CD4-positive, alpha-beta T cell treated with Interleukin-4 for 4 hours (primary cell): ENCODE results near the gene BOD1L1.

Source experiments
- DNase-seq: peaks from one replicate; pipeline ENCODE4 v3.0.0-alpha.2; 2020

The BOD1L1 gene

GRCh38 chr4:13538427-13538973 is 89.0 kb downstream of the BOD1L1 start:
- no peak for DNase-seq

- DNase-seq = no peak
These were observed 89.7 kb downstream of the BOD1L1 start for GRCh38 chr4:13537832-13538177.

GRCh38 chr4:13537011-13537831 is 90.3 kb downstream of the BOD1L1 start:
- DNase-seq = no peak

- DNase-seq = no peak
These were observed 90.9 kb downstream of the BOD1L1 start for GRCh38 chr4:13536607-13537006.

- no peak for DNase-seq
These were observed 91.7 kb downstream of the BOD1L1 start for GRCh38 chr4:13535708-13536361.

- no peak for DNase-seq
These were observed 92.4 kb downstream of the BOD1L1 start for GRCh38 chr4:13535118-13535517.

- DNase-seq = no peak
These were observed 93.0 kb downstream of the BOD1L1 start for GRCh38 chr4:13534344-13535063.

- DNase-seq = no peak
These were observed 93.7 kb downstream of the BOD1L1 start for GRCh38 chr4:13533670-13534343.

GRCh38 chr4:13531625-13531998 is 95.9 kb downstream of the BOD1L1 start:
- DNase-seq = no peak

- no peak for DNase-seq
These were observed 96.5 kb downstream of the BOD1L1 start for GRCh38 chr4:13530823-13531624.

GRCh38 chr4:13529128-13529919 is 98.2 kb downstream of the BOD1L1 start:
- DNase-seq = no peak

- DNase-seq = no peak
These were observed 98.8 kb downstream of the BOD1L1 start for GRCh38 chr4:13528821-13529127.

- peak; percentile 4 for DNase-seq
These were observed 99.3 kb downstream of the BOD1L1 start for GRCh38 chr4:13527981-13528820.

GRCh38 chr4:13527192-13527980 is 100.1 kb downstream of the BOD1L1 start:
- DNase-seq = no peak

GRCh38 chr4:13526658-13527057 is 100.9 kb downstream of the BOD1L1 start:
- DNase-seq = no peak

- no peak for DNase-seq
These were observed 101.8 kb downstream of the BOD1L1 start for GRCh38 chr4:13525606-13526281.

- DNase-seq = no peak
These were observed 102.9 kb downstream of the BOD1L1 start for GRCh38 chr4:13524504-13525243.
